K562 (cell line): ENCODE results near the gene EPHB2. TPM values are rescaled to one million over a fixed set of nuclear protein-coding genes. Genes with fewer than 3 reads are reported as not detected.

Source experiments
- ATAC-seq: fragments of 200-7000 bp; cut with Tn5 transposase; 3 replicates; pipeline ENCODE4 v1.9.1; 2020; ENCODE audit warnings: moderate library complexity
- BruUV-seq: library from RNA; stranded (reverse); fragments of 400-500 nt; replicated peaks from 2 replicates; lab custom pipeline; 2021; lab: Mats Ljungman, UMichigan
- CTCF ChIA-PET: fragments of 300-600 bp; formaldehyde crosslinking; extraction: SDS; loops from one replicate; lab custom pipeline; 2021; ENCODE audit warnings: low intra/inter-chr PET ratio; lab: Yijun Ruan, JAX
- POLR2A ChIA-PET: fragments of 300-600, 350-650 bp; sonication (Branson Sonifier 250); formaldehyde crosslinking; extraction: SDS; loops from one replicate; lab custom pipeline; 2021; ENCODE audit warnings: antibody characterized with exemption, inconsistent platforms; lab: Yijun Ruan, JAX
- DNase-seq, 4 experiments: peaks; one replicate each; pipeline versions ENCODE4 v3.0.0 to v3.0.0-alpha.2; 2011 to 2018; ENCODE audit warnings: low spot score in 3 of 4, mixed read lengths in 3 of 4; ENCODE audit errors: extremely low read depth in 1 of 4
- FAIRE-seq: peaks from 2 replicates; lab custom pipeline; 2011; peaks lifted over from hg19 to GRCh38; lab: Jason Lieb, UNC
- H2AFZ ChIP-seq: 2 replicates; pipeline ENCODE4 v1.6.0; 2011; ENCODE audit warnings: low read depth, low read length, control low read depth, inconsistent platforms
- H3K27ac ChIP-seq: fragments of 200-600 bp; 3 replicates; pipeline ENCODE4 v1.8.0; 2011; ENCODE audit warnings: low read depth, mild to moderate bottlenecking, control low read depth, inconsistent platforms, low read length, moderate library complexity, mixed read lengths; ENCODE audit errors: extremely low read depth
- H3K27me3 ChIP-seq, 2 experiments: fragments of 300-600 bp in 1 of 2; 2 replicates in 1 of 2; 3 replicates in 1 of 2; pipeline versions ENCODE4 v1.6.0 to v1.8.0; 2011; ENCODE audit warnings: inconsistent platforms in 2 of 2, low read length in 2 of 2, mild to moderate bottlenecking in 1 of 2, mixed read lengths in 1 of 2, moderate library complexity in 1 of 2; ENCODE audit not compliant: control insufficient read depth in 2 of 2, insufficient read depth in 2 of 2
- H3K36me3 ChIP-seq: fragments of 300-600 bp; 3 replicates; pipeline ENCODE4 v1.8.0; 2011; ENCODE audit warnings: mild to moderate bottlenecking, low read length, inconsistent platforms; ENCODE audit not compliant: control insufficient read depth, insufficient read depth
- H3K4me1 ChIP-seq, 2 experiments: fragments of 200-600 bp in 1 of 2; replicated peaks in 1 of 2; 2 replicates in 1 of 2; 3 replicates in 1 of 2; pipeline versions ENCODE4 v1.5.1 to v1.8.0; 2011; ENCODE audit warnings: inconsistent platforms in 2 of 2, low read length in 2 of 2, mild to moderate bottlenecking in 1 of 2, mixed read lengths in 1 of 2, moderate library complexity in 1 of 2; ENCODE audit not compliant: control insufficient read depth in 2 of 2, insufficient read depth in 2 of 2
- H3K4me2 ChIP-seq: 2 replicates; pipeline ENCODE4 v1.6.1; 2011; ENCODE audit warnings: low read length, control low read depth, inconsistent platforms, mixed read lengths; ENCODE audit not compliant: insufficient read depth
- H3K4me3 ChIP-seq: fragments of 200-600 bp; sonication (generic), shearing (Covaris generic); 2 replicates; pipeline ENCODE4 v1.5.1; 2016; ENCODE audit warnings: control low read depth, inconsistent platforms
- H3K79me2 ChIP-seq: fragments of 200-600 bp; 3 replicates; pipeline ENCODE4 v1.8.0; 2011; ENCODE audit warnings: low read length, inconsistent platforms; ENCODE audit not compliant: control insufficient read depth, insufficient read depth
- H3K9ac ChIP-seq, 2 experiments: 2 replicates each; pipeline versions ENCODE4 v1.6.0 to v1.6.1; 2011; ENCODE audit warnings: low read depth in 2 of 2, low read length in 2 of 2, control low read depth in 1 of 2, inconsistent platforms in 1 of 2, mild to moderate bottlenecking in 1 of 2, mixed read lengths in 1 of 2; ENCODE audit not compliant: insufficient read depth in 1 of 2
- H3K9me1 ChIP-seq: one replicate; pipeline ENCODE4 v1.6.0; 2011; ENCODE audit warnings: inconsistent platforms, mild to moderate bottlenecking, low read length, moderate library complexity; ENCODE audit not compliant: control insufficient read depth, insufficient read depth
- H3K9me3 ChIP-seq: replicated peaks from 2 replicates; pipeline ENCODE4 v1.5.1; 2011; ENCODE audit warnings: low read depth, low read length, inconsistent platforms; ENCODE audit not compliant: control insufficient read depth, insufficient read depth
- H4K20me1 ChIP-seq: replicated peaks from 2 replicates; pipeline ENCODE4 v1.6.1; 2011; ENCODE audit warnings: low read length, inconsistent platforms, mixed read lengths; ENCODE audit not compliant: control insufficient read depth, insufficient read depth
- FOSL1 ChIP-seq: fragments of 200-800 bp; sonication (Bioruptor generic); conservative IDR thresholded peaks from 2 replicates; pipeline ENCODE4 v1.6.1; 2016; ENCODE audit warnings: missing genetic modification characterization, missing compliant biosample characterization
- HDAC8 ChIP-seq: fragments of 450-650 bp; IDR thresholded peaks from 2 replicates; pipeline ENCODE4 v1.6.1; 2016; ENCODE audit warnings: mild to moderate bottlenecking, missing genetic modification characterization, moderate library complexity, missing compliant biosample characterization
- MEIS2 ChIP-seq: fragments of 450-650 bp; IDR thresholded peaks from 2 replicates; pipeline ENCODE4 v1.6.1; 2014; ENCODE audit warnings: mild to moderate bottlenecking; ENCODE audit not compliant: partially characterized antibody
- PYGO2 ChIP-seq: fragments of 450-650 bp; IDR thresholded peaks from 2 replicates; pipeline ENCODE4 v1.6.1; 2016; ENCODE audit warnings: mild to moderate bottlenecking, missing genetic modification characterization, moderate library complexity, missing compliant biosample characterization
- WGBS: fragments of 100-300 bp; shearing (Covaris generic); methylation state at CpG from one replicate; pipeline ENCODE4 v1.1.6; 2016; ENCODE audit warnings: low coverage, mixed read lengths; ENCODE audit not compliant: insufficient coverage; ENCODE audit errors: missing lambda C conversion rate; 5-methylcytosine and 5-hydroxymethylcytosine counted together
- in situ Hi-C: fragments of 300-500 bp; cut with MboI; formaldehyde crosslinking; loops from 4 replicates; pipeline ENCODE4 v1.15.0; 2018; ENCODE audit warnings: inconsistent platforms, mixed read lengths
- intact Hi-C: fragments of 100-400 bp; cut with micrococcal nuclease; formaldehyde crosslinking; loops from 2 replicates; pipeline ENCODE4 v1.14.2; 2022
- polyA plus RNA-seq, 8 experiments: library from polyadenylated mRNA; depleted of rRNA in 4 of 8; stranded (reverse) in 5 of 8; unstranded in 3 of 8; fragments of >200 nt; fragmentation: Nextera tagmentation in 2 of 8; fragmentation: Illumina TruSeq in 1 of 8; extraction: Ambion mirVana in 2 of 8; extraction: Trizol in 1 of 8; gene quantifications; 2 replicates each; pipeline versions ENCODE4 v1.2.1 to v1.2.3, GENCODE V29; 2011 to 2014; ENCODE audit warnings: inconsistent platforms in 1 of 8, missing spikeins in 1 of 8
- total RNA-seq, 7 experiments: library from RNA; depleted of rRNA in 6 of 7; stranded (reverse); fragments of >200 nt in 6 of 7; fragmentation: Illumina TruSeq in 2 of 7; extraction: Trizol in 2 of 7; gene quantifications; 2 replicates each; pipeline versions ENCODE4 v1.2.1 to v1.2.3, GENCODE V29; 2011 to 2021; ENCODE audit warnings: low replicate concordance in 1 of 7
- TF ChIP-seq, protein P1 (sequence below): sonication (generic); formaldehyde crosslinking; IDR thresholded peaks from 2 replicates; pipeline ENCODE4 v1.8.0; 2022; ENCODE audit warnings: mild to moderate bottlenecking, missing genetic modification reagents

EPHB2 gene
- total and polyA plus RNA-seq, 9 of the 15 experiments (the other 6 are each of a cell fraction or from before 2014, with no cell fraction given): not detected

- H3K27ac ChIP-seq: no peak overlapping the region
- no peak overlapping the region for H2AFZ ChIP-seq
- POLR2A ChIA-PET: interaction anchor here (0.6 to 0.8 kb wide), 2 partner anchors 8 to 125 kb away, joined by 3 to 5 read pairs; no protein-coding TSS in a partner anchor
- DNase-seq: no peak
- TF ChIP-seq PYGO2 (tag) (no peak), MEIS2 (no peak), FOSL1 (peak; percentile 41; the same call in 1 of the 2 replicates), HDAC8 (tag) (no peak)
- TF ChIP-seq, protein P1, sequence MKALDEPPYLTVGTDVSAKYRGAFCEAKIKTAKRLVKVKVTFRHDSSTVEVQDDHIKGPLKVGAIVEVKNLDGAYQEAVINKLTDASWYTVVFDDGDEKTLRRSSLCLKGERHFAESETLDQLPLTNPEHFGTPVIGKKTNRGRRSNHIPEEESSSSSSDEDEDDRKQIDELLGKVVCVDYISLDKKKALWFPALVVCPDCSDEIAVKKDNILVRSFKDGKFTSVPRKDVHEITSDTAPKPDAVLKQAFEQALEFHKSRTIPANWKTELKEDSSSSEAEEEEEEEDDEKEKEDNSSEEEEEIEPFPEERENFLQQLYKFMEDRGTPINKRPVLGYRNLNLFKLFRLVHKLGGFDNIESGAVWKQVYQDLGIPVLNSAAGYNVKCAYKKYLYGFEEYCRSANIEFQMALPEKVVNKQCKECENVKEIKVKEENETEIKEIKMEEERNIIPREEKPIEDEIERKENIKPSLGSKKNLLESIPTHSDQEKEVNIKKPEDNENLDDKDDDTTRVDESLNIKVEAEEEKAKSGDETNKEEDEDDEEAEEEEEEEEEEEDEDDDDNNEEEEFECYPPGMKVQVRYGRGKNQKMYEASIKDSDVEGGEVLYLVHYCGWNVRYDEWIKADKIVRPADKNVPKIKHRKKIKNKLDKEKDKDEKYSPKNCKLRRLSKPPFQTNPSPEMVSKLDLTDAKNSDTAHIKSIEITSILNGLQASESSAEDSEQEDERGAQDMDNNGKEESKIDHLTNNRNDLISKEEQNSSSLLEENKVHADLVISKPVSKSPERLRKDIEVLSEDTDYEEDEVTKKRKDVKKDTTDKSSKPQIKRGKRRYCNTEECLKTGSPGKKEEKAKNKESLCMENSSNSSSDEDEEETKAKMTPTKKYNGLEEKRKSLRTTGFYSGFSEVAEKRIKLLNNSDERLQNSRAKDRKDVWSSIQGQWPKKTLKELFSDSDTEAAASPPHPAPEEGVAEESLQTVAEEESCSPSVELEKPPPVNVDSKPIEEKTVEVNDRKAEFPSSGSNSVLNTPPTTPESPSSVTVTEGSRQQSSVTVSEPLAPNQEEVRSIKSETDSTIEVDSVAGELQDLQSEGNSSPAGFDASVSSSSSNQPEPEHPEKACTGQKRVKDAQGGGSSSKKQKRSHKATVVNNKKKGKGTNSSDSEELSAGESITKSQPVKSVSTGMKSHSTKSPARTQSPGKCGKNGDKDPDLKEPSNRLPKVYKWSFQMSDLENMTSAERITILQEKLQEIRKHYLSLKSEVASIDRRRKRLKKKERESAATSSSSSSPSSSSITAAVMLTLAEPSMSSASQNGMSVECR (CRISPR knock-in tag): no peak
- H4K20me1 ChIP-seq: peaks cover 9% of the 10 kb centered on the region; the same call in 1 of the 2 replicates
- no peak overlapping the region for H3K4me3 ChIP-seq
- 1% methylated on average over 4 of the region's 4 CpGs for WGBS
- CTCF ChIA-PET: no interaction called here
- no peaks in the 10 kb centered on the region for H3K9me1 ChIP-seq
- ATAC-seq: no peak
- intact Hi-C loops (no loop called here), in situ Hi-C loops (no loop called here)
- no peaks in the 10 kb centered on the region for H3K36me3 ChIP-seq
- H3K4me2 ChIP-seq: no peak overlapping the region
- no TSS peak for BruUV-seq
- peaks cover 0 to 6% of the 10 kb centered on the region in 2 experiments; a peak in 2 of 5 replicates for H3K4me1 ChIP-seq
- H3K79me2 ChIP-seq: no peaks in the 10 kb centered on the region
- no peak for FAIRE-seq
- H3K9ac ChIP-seq: no peak overlapping the region
- peaks cover 24 to 54% of the 10 kb centered on the region in 2 experiments; a peak in 4 of 5 replicates for H3K27me3 ChIP-seq
- no peaks in the 10 kb centered on the region for H3K9me3 ChIP-seq
Measured at GRCh38 chr1:22738522-22738921, 27.9 kb downstream of the EPHB2 start.
